Measurements from ENCODE around the gene C11orf86. TPM values are rescaled to one million over a fixed set of nuclear protein-coding genes. Genes with fewer than 3 reads are reported as not detected.

The C11orf86 gene
- total RNA-seq, 1 experiment from 2014 or later: 0.28 TPM

DNA sequence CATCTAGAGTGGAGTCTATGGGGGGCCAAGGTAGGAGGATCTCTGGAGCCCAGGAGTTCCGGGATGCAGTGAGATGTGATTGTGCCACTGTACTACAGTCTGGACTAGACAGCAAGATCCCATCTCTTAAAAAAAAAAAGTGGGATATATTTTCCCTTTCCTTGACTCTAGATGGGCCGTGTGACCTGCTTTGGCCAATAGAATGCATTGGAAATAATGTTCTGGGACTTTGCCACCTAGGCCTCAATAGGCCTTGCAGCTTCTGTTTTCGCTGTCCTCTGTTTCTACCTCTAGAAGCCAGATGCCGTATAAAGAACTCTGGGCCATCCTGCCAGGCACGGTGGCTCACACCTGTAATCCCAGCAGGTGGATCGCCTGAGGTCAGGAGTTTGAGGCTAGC is 3.6 kb downstream of the C11orf86 start:
- no TSS peak for BruUV-seq (replicated peaks)
- Histone ChIP-seq H3K27ac (ENCODE audit: low read length) (no peak overlapping the region), H3K4me3 (ENCODE audit: low read depth in 2 of 2, low read length in 2 of 2) (no peak overlapping the region), H3K4me1 (ENCODE audit: control insufficient read depth, insufficient read depth, low read length) (peaks cover 20% of the 10 kb centered on the region), H3K27me3 (ENCODE audit: control insufficient read depth, insufficient read depth, low read length) (no peaks in the 10 kb centered on the region), H3K9me3 (ENCODE audit: control insufficient read depth, insufficient read depth, low read depth, low read length) (no peaks in the 10 kb centered on the region; the same call in 1 of the 2 replicates), H3K36me3 (ENCODE audit: control insufficient read depth, insufficient read depth, low read length) (no peaks in the 10 kb centered on the region)
- in situ Hi-C loops (cut with HindIII; ENCODE audit: low pct_unique_long_range_greater_than_20kb, low sequenced_read_pairs) (no loop called here), intact Hi-C loops (cut with micrococcal nuclease; ENCODE audit: unreplicated experiment) (no loop called here)
- DNase-seq (ENCODE audit: low read depth, low spot score) (no peak), ATAC-seq (no peak)
- CTCF ChIA-PET: no interaction called here
- POLR2A ChIA-PET: interaction anchor here (0.7 kb wide), 1 partner anchor 129 kb away, joined by 10 read pairs; no protein-coding TSS in a partner anchor
- no peak for TF ChIP-seq TCF7L2 (IDR thresholded peaks at IDR 0.05; ENCODE audit: low read depth, low read length)
- no peak for TF ChIP-seq SIN3A (IDR thresholded peaks at IDR 0.05; ENCODE audit: borderline replicate concordance, insufficient read depth, low read depth, low read length)
- TF ChIP-seq, protein P1, sequence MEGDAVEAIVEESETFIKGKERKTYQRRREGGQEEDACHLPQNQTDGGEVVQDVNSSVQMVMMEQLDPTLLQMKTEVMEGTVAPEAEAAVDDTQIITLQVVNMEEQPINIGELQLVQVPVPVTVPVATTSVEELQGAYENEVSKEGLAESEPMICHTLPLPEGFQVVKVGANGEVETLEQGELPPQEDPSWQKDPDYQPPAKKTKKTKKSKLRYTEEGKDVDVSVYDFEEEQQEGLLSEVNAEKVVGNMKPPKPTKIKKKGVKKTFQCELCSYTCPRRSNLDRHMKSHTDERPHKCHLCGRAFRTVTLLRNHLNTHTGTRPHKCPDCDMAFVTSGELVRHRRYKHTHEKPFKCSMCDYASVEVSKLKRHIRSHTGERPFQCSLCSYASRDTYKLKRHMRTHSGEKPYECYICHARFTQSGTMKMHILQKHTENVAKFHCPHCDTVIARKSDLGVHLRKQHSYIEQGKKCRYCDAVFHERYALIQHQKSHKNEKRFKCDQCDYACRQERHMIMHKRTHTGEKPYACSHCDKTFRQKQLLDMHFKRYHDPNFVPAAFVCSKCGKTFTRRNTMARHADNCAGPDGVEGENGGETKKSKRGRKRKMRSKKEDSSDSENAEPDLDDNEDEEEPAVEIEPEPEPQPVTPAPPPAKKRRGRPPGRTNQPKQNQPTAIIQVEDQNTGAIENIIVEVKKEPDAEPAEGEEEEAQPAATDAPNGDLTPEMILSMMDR (IDR thresholded peaks at IDR 0.05): no peak
- no peak for TF ChIP-seq POLR2AphosphoS5 (IDR thresholded peaks at IDR 0.05; ENCODE audit: low read depth, low read length)
- TF ChIP-seq, protein P2, sequence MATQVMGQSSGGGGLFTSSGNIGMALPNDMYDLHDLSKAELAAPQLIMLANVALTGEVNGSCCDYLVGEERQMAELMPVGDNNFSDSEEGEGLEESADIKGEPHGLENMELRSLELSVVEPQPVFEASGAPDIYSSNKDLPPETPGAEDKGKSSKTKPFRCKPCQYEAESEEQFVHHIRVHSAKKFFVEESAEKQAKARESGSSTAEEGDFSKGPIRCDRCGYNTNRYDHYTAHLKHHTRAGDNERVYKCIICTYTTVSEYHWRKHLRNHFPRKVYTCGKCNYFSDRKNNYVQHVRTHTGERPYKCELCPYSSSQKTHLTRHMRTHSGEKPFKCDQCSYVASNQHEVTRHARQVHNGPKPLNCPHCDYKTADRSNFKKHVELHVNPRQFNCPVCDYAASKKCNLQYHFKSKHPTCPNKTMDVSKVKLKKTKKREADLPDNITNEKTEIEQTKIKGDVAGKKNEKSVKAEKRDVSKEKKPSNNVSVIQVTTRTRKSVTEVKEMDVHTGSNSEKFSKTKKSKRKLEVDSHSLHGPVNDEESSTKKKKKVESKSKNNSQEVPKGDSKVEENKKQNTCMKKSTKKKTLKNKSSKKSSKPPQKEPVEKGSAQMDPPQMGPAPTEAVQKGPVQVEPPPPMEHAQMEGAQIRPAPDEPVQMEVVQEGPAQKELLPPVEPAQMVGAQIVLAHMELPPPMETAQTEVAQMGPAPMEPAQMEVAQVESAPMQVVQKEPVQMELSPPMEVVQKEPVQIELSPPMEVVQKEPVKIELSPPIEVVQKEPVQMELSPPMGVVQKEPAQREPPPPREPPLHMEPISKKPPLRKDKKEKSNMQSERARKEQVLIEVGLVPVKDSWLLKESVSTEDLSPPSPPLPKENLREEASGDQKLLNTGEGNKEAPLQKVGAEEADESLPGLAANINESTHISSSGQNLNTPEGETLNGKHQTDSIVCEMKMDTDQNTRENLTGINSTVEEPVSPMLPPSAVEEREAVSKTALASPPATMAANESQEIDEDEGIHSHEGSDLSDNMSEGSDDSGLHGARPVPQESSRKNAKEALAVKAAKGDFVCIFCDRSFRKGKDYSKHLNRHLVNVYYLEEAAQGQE (IDR thresholded peaks at IDR 0.05; ENCODE audit: insufficient read depth in 1 of 2, low read depth in 2 of 2, low read length in 1 of 2): no peak

DNA sequence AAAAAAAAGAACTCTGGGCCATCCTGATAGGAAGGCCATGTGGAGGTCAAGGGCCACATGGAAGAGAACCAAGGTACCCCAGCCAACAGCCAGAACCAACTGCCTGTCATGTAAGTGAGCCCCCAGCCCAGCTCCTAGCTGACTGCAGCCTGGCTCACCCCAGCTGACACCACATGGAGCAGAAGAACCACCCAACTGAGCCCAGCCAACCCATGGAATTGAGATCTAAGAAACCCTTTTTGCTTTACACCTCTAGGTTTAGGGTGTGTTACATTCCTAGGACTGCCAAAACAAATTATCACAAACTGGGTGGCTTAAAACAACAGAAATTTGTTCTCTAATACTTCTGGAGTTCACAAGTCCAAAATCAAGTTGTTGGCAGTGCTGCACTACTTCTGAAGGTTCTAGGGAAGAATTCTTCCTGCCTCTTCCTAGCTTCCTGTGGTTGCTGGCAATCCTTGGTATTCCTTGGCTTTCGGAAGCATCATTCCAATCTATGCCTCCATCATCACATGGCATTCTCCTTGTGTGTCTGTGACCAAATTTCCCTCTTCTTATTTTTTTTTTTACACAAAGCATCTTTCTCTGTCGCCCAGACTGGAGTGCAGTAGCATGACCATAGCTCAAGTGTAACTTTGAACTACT is 4.4 kb downstream of the C11orf86 start:
- no peak for ATAC-seq
- H3K36me3 ChIP-seq (ENCODE audit: control insufficient read depth, insufficient read depth, low read length): no peaks in the 10 kb centered on the region
- in situ Hi-C loops (cut with HindIII; ENCODE audit: low pct_unique_long_range_greater_than_20kb, low sequenced_read_pairs): no loop called here
- no TSS peak for BruUV-seq (replicated peaks)
- TF ChIP-seq, protein P1 (IDR thresholded peaks at IDR 0.05): no peak
- no peak for TF ChIP-seq POLR2AphosphoS5 (IDR thresholded peaks at IDR 0.05; ENCODE audit: low read depth, low read length)
- no peak for TF ChIP-seq TCF7L2 (IDR thresholded peaks at IDR 0.05; ENCODE audit: low read depth, low read length)
- no peak for TF ChIP-seq SIN3A (IDR thresholded peaks at IDR 0.05; ENCODE audit: borderline replicate concordance, insufficient read depth, low read depth, low read length)
- TF ChIP-seq, protein P2 (IDR thresholded peaks at IDR 0.05; ENCODE audit: insufficient read depth in 1 of 2, low read depth in 2 of 2, low read length in 1 of 2): no peak
- DNase-seq (ENCODE audit: low read depth, low spot score): no peak
- intact Hi-C loops (cut with micrococcal nuclease; ENCODE audit: unreplicated experiment): no loop called here
- CTCF ChIA-PET: no interaction called here
- H3K27ac ChIP-seq (ENCODE audit: low read length): no peak overlapping the region
- POLR2A ChIA-PET: interaction anchor here (0.7 kb wide), 1 partner anchor 130 kb away, joined by 10 read pairs; no protein-coding TSS in a partner anchor
- peaks cover 13% of the 10 kb centered on the region for H3K4me1 ChIP-seq (ENCODE audit: control insufficient read depth, insufficient read depth, low read length)
- H3K4me3 ChIP-seq (ENCODE audit: low read depth in 2 of 2, low read length in 2 of 2): no peak overlapping the region
- no peaks in the 10 kb centered on the region for H3K27me3 ChIP-seq (ENCODE audit: control insufficient read depth, insufficient read depth, low read length)
- H3K9me3 ChIP-seq (ENCODE audit: control insufficient read depth, insufficient read depth, low read depth, low read length): no peaks in the 10 kb centered on the region; the same call in 1 of the 2 replicates
